OCI-M2 (cell line): ENCODE measurements around the gene P2RX6.

Source experiments
- DNase-seq: peaks from one replicate; lab custom pipeline; 2025; ENCODE audit not compliant: unreplicated experiment; lab: John Stamatoyannopoulos, UW

The P2RX6 gene

DNA sequence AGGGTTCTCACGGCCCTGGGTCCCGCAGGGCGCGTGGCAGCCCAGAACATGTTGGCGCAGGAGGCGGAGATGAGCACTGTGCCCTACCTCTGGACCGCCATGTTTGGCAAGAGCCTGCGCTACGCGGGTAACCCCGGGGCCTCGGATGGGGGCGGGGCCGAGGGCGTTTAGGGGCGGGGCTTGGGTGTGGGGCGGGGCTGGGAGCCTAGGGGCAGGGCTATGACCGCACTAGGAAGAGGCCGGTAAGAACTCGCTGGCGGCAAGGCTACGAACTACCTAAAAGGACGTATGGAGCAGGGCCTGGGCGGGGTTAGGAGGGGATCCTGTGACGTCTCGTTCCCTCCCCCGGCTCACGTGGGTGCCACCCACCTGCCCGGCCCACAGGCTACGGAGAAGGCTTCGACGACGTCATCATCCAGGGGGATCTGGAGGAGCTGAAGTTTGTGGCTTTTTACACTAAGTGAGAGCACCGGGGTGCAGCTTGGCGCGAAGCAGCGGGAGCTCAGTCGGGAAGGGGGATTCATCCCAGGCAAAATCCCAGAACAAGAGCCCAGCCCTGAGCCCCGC is 35.6 kb upstream of the P2RX6 start:
- DNase-seq = no peak

DNA sequence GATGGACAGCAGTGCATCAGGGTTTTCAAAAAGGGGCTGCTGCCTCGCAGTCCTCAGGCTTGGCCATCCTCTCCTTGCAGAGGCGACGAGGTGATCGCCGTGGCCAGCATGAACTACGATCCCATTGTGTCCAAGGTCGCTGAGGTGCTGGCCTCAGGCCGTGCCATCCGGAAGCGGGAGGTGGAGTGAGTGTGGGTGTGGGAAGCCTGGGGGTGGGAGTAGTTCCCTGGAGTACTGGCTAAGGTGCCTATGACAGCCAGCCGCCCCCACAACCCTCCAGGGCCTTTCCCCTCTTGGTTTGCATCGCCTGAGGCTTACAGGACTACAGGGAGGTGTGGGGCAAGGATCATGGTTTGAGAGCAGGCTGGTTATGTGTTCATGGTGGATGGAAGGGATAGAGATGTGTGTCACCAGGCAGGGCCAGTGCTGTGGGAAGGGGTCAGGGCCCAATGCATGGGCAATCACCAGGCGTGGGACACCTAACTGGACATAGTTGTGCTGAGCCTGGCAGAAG is 35.0 kb upstream of the P2RX6 start:
- no peak for DNase-seq

DNA sequence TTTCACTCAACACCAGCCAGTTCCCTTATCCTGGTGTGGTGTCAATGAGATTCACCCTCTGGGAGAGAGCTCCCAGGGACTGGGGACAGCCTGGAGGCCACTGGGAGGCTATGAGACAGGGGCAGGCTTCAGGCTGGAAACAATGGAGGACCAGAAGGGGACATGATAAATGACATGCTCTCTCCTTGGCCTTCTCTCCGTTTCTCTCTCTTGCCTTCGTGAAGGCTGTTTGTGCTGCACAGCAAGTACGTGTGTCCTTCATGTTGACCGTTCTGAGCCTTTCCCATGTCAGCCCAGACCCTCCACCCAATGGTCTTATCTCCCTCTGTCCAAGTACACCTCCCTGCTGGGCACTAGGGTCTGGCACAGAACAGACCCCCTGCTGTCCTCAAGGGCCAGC is 34.4 kb upstream of the P2RX6 start:
- no peak for DNase-seq

DNA sequence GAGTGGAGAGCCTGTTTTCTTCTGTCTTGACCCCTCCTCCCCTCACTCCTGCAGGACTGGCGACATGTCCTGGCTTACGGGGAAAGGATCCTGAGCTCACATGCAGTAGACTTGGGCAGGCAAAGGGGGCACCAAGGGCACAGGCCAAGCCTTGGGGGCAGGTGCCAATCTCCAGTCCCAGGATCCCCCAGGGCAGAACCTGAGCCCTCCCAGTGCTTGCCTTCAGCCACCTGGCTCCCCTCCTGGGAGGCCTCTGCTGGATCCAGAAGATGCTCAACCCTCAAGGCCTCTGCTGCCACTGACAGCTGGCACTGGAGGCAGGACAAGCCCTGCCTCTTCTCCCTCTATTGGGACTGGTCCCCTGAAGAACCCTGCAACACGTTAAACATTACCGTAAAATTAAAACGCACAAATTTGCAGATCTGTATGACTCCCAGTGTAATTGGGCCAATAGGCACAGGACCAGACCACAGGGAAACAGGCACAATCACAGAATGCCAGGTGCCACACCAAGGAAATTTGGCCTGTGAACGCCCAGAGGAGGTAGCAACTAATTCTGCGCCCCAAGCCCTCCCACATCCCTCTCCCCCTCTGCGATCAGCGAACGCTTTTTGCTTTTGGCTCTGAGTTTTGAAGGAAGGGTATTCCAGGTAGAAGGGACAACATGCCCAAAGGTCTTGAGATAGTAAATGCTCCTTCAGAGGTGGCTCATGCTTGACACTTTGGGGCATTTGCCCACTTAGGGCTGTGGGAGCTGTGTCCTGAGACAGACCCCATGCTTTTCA is 33.8 kb upstream of the P2RX6 start:
- DNase-seq = no peak

DNA sequence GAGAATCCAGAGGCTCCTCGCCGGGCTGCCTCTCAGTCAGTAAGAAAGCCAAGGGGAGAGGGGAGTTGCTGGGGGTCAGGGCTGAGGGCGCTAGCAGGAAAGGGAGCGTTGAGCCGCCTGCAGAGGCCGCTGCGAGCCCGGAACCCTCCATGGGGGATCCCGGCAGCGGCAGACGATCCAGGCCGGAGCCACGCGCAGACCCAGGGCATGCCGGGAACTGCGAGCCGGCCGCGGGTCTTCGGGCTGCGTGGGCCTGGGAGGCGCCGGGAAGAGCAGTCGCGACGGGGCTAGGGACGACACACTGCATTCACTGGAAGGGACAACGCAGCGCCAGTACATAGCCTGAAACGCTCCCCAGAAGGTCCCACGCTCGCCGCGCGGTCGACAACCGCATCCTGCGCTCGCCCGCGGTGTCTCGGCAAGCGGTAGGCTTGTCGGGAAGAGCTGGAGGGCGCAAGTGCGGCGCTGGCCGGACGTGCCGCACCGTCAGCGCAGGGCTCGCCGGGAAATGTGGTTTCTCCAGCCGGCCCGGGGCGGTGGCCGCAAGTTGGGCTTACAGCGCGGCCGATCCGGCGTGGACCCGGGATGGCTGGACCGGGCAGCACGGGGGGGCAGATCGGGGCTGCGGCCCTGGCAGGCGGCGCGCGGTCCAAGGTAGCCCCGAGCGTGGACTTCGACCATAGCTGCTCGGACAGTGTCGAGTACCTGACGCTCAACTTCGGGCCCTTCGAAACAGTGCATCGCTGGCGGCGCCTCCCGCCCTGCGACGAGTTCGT is 33.0 kb upstream of the P2RX6 start, which contains the start of gene LZTR1:
Gene LZTR1 (plus strand): TSS at position 511 of the 776 bp plus-strand sequence. CDS start 75 bp downstream, at position 586.
- peak; percentile 67 for DNase-seq

DNA sequence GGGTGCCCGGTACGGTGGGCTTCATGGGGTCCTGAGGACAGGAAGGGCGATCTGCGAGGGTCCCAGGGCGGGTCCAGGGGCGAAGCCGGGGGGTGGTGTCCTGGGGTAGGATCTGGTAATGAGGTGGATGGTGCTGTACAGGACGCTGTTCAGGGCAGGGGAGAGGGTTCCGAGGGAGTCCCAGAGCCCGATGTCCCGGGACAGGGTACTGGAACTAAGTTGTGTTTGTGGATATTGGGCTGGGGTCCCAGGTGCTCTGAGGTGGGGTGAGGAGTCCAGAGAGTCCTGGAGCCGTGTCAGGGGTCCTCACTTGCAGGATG is 32.4 kb upstream of the P2RX6 start:
- no peak for DNase-seq

DNA sequence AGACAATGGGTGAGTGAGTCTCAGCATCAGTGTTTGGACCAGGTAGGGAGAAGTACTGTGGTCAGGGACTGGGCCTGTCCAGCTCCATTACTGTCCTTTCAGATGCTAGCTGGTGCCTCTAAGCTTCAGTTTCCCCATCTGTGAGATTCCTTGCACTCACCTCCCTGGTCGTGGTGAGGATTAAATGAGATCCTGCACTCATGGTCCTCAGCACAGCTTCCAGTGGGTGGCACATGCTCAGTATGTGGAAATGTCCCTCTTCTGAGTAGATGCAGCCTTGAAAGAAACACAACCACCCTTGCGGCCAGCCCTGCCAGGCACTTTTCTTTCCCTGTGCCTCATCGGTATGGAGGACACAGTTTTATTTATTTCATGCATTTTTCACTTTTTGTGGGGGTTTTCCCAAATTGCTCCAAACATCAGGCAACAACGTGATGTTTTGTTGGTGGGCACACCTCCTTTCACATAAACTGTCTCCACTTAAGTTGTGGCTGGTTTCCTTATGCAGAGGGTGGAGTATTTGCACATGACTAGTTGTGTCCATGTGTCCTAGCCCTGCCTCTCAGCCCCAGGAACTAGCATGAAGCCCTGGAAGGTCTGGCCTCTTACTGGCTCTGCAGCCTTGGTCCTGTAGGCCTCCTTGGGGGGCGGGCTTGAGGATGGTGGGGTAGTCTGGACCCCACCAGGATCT is 31.7 kb upstream of the P2RX6 start:
- no peak for DNase-seq

DNA sequence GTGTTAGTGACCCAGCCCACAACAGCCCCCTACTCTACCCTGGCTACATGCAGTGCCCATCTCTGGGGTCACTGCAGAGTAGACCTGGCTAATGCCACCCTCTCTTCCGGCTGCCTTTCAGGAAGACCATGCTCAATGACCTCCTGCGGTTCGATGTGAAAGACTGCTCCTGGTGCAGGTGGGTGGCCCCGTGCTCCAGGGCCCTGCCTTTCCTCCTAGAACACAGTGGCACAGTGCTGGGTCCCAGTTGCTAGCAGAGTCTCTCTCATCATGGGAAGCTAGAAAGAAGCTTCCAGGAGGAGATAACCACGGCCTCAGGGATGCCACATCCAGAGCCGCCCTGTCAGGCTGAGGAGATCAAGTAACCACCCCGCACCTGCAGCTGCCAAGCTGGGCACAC is 29.2 kb upstream of the P2RX6 start:
- DNase-seq = no peak

DNA sequence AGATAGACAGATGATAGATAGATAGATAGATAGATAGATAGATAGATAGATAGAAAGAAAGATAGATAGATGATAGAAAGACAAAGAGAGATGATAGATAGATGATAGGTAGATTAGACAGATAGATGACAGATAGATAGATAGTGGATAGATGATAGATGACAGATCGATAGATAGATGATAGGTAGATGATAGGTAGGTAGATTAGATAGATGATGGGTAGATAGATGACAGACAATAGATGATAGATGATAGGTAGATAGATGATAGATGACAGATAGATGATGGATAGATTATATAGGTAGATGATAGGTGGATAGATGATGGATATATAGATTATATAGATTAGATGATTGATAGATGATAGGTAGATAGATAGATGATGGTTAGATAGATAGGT is 28.6 kb upstream of the P2RX6 start:
- no peak for DNase-seq

DNA sequence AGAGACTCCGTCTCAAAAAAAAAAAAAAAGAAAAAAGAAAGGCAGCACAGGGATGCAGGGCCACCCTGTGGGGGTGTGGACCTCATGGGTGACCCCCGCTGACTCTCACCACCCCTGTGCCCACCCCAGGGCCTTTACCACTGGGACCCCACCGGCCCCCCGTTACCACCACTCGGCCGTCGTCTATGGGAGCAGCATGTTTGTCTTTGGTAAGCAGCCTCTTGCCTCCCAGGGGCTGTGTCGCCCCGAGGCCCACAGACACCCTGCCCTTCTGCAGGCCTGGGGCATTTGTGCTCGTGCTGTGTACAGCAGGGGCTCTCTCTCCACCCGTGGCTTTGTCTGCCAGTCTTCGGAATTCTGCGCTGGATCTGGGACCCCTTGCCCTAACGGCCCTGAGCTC is 27.6 kb upstream of the P2RX6 start:
- DNase-seq = no peak

DNA sequence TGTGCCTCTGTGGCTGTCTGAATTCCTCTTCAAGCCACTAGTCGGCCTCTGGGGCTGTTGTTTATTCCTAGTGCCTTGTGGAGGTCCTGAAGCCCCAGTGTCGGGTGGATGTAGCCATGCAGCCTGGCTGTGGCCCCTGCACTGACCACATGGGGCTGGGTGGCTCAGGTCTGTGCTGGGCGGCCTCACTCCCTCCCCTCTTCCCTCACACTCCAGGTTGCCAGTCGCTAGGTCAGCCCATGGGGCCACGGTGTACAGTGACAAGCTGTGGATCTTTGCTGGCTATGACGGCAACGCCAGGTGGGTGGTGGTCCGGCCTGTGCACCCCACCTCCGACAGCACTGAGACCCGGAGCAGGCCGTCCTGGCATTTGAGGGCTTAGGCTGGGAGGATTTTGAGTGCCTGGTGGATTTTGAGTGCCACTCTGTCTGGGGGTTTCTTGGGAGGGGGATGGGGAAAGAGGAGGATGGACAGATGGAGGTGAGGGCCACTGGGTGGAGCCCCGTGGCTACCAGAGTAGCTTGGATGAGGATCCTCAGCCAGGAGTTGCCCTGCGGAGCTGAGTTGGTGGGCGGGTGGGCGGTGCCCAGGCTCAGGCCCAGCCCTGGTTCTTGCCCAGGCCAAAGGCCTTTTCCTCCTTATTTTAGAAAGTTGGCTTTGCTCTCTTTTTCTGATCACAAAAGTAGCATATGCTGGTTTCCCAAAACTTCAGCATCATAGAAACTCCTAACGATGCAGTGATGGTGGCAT is 26.2 kb upstream of the P2RX6 start:
- no peak for DNase-seq

DNA sequence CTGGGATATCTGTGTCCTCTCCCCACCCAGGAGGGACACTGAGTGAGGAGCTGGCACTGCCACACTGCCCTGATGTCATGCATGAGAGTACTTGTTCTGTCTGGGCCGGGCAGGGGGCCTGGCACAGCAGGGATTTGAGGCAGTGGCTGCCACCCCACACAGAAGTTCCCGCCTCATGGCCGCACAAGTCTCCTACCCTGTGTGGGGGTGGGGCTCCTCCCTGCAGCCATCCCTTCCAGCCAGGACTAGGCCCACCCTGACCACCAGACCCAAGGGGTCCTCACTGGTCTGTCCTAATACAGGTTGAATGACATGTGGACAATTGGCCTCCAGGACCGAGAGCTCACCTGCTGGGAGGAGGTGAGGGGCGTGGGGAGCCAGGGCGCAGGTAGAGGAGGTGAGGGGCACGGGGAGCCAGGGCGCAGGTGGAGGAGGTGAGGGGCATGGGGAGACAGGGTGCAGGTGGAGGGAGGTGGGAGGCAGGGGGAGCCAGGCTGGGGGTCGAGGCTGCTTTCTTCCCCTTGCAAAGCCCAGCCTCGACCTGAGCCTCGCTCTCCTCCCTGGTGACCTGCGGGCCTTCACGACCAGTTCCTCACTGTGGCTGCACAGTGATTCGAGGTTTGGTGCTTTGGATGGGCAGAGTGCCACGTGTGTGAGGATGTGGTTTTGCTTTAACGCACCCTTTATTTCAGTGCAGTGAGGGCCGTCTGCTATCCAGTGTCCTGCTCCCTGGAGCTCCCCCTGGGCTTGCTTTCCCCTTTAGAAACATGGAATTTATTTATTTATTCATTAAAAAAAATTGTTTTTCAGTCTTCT is 25.4 kb upstream of the P2RX6 start:
- DNase-seq = no peak

DNA sequence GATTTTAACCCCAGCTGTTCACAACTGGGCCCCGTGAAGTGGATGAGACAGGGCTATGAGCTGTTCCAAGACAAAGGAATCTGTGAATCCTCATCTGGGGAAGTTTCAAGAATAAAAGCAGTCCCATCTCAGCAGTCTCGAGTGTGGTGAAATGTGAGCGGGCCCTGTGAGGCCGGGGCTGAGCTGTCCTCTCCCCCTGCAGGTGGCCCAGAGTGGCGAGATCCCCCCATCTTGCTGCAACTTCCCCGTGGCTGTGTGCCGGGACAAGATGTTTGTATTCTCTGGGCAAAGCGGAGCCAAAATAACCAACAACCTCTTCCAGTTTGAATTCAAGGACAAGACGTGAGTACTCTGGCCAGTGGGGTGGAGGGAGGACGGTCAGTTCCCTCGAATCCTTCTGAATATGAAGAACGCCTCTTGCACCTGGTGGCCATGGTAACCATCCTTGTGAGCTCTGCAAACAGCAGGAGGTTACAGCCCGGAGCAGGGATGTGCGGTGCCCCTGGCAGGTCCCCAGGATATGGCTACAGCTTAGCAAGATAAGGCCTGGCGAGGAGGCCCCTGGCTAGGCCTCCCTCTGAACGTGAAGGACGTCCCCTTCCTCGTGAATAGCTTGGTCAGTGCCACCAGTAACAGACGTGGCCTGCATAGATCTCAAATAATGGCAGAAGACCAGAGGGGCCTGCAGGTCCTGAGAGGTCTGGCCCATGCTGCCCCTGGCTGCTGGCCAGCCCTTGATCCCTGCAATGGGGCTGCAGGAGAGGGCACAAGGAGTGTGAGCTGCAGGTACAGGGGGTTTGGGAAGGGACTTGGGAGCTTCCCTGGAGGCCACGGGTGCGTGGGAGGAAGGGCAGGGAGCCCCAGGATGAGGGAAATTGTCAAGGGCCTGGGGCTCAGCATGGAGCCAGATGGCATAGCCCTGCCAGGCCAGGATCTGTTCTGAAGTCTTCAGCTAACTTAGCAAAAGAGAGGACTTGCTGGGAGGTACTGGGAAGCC is 24.5 kb upstream of the P2RX6 start:
- no peak for DNase-seq

DNA sequence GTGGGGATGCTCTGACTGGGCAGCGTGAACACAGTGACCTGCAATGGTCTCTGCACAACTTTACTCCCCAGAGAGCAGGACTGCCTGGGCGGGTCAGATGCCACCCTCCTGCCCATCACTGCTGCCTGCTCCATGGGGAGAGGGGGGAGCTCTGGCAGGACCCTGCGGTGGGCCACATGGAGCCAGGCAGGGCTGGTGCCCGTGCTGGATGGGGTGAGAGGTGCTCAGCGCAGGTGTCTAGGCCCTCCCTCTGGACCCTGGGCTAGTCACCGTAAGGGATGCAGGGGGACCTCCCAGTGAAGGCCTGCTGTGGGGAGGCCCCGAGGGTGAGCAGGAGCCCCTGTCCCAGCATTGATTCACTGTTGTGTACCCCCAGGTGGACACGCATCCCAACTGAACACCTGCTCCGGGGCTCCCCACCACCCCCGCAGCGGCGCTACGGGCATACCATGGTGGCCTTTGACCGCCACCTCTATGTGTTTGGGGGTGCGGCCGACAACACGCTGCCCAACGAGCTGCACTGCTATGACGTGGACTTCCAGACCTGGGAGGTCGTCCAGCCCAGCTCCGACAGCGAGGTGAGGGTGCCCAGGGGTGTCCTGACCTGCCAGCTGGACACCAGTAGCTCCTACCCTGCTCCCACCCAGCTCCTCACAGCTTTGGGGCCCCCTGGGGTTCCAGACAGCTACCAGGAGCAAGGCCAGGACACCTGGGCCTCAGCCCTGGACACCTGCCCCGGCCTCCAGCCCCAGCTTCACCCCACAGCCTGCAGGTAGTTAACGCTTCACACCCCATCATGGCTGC is 23.5 kb upstream of the P2RX6 start:
- DNase-seq = no peak

DNA sequence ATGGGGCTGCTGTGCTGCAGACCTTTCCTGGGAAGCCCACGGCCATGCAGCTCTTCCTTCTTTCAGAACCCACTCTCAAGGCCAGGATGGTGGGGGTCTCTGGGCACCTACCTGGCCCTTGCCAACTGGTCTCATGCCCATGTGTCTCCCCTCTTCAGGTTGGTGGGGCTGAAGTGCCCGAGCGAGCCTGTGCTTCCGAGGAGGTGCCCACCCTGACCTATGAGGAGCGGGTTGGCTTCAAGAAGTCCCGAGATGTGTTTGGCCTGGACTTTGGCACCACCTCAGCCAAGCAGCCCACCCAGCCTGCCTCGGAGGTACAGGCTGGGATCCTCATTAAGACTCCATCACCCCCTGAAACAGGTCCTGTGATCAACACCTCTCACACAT is 22.9 kb upstream of the P2RX6 start:
- no peak for DNase-seq

DNA sequence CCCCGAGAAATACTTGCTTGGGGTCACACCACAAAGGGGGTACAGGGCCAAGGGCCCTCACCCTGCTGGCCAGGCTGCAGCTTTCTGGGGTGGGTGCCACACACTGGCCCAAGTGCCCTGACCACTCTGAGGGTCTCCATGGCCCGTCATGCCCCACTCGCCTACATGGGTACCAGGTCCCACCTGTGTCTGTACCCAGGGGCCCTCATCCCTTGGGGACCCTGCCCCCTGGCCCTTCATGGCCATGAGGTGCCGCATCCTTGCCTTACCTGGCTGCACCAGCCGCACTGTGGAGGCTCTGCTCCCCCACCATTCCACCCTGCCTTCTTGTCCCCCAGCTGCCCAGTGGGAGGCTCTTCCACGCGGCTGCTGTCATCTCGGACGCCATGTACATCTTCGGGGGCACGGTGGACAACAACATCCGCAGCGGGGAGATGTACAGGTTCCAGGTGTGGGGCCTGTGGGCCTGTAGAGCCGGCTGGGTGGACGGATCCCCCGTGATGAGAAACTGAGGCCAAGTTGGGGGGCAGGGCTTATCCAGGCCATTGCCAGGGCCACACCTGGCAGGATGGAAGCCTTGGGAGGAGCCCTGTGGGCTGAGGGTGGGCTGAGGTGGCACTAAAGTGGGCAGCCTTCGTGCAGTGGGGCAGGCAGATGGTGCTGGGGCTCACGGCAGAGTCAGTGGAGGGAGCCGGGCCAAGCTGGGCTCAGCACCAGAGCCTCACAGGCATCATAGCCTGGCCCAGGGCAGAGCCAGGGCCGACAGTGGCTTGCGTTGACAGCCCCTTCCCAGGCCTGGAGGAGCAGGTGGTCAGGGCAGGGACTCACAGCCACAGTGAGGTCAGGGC is 22.3 kb upstream of the P2RX6 start:
- DNase-seq = no peak
